ENCODE data around the gene RAD52.

RAD52 gene

DNA sequence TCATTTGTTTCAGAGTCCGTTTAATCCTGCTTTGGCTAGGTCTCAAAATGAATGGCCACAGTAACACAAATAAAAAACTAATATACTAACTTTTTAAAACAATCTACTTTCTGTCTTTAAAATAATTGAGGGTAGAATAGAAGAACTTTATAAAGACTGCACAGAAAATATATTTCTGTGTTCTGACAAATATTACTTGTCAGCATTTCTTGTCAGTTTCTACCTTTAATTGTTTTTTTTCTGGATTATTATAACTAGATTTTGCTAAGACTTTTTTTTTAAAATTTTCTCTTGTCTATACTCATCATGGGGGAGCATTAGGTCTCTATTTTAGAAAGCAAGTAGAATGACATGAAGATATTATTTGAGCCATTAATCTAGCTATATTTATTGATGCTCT lies 86.2 kb downstream of the RAD52 start:
- DNase-seq, result no peak

DNA sequence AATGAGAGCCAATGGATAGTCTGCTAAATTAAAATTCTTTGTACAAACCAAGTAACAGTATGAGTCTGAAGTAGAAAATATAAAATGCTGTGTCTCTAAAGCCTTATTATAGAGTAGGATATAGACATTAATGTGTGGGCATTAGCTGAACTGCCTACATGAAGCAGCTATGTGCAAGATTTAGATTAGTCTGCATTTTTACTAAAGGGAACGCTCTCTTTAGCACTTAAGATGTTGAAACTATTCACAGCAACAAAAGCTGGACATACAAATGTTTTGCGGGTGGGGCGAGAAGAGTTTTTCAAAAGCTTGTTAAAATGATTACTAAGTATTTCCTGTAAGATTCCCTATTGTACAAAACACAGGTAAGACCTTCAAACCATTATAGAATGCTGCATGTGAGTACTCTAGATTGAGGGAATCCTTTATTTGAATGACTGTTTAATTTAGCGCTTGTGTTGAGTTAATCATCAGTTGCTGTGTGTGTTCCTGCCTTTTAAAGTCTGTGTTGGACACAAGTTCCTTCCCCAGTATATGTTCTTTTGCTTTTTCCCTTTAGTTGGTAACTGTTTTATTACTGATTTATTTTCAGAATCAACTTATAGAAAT lies 87.1 kb downstream of the RAD52 start:
- no peak for DNase-seq
